H1 (cell line): ENCODE measurements around the gene ELMO1. TPM values are rescaled to one million over a fixed set of nuclear protein-coding genes. Genes with fewer than 3 reads are reported as not detected.

Experiments
- CTCF ChIA-PET: fragments of 300-600 bp; sonication (Branson Sonifier 250); formaldehyde crosslinking; loops from one replicate; lab custom pipeline; 2021; ENCODE audit not compliant: partially characterized antibody; lab: Charles Lee
- POLR2A ChIA-PET: fragments of 300-600 bp; sonication (Branson Sonifier 250); formaldehyde crosslinking; loops from one replicate; lab custom pipeline; 2021; ENCODE audit warnings: inconsistent platforms; ENCODE audit not compliant: partially characterized antibody; lab: Charles Lee
- DNase-seq, 2 experiments: peaks; one replicate each; pipeline versions ENCODE4 v3.0.0 to v3.0.0-alpha.2; 2010 to 2022; ENCODE audit warnings: low spot score in 2 of 2, low read depth in 1 of 2, mixed read lengths in 1 of 2
- FAIRE-seq: peaks from 2 replicates; lab custom pipeline; 2011; peaks lifted over from hg19 to GRCh38; lab: Jason Lieb, UNC
- H2AFZ ChIP-seq: 2 replicates; pipeline ENCODE4 v1.8.1; 2012; ENCODE audit warnings: low read length, inconsistent platforms
- H2AK5ac ChIP-seq: 2 replicates; pipeline ENCODE4 v1.6.1; 2013; ENCODE audit warnings: low read depth, low read length
- H2BK120ac ChIP-seq: replicated peaks from 2 replicates; pipeline ENCODE3; 2013; ENCODE audit warnings: low read depth, low read length, inconsistent platforms
- H2BK12ac ChIP-seq: 2 replicates; pipeline ENCODE4 v1.6.1; 2013; ENCODE audit warnings: low read depth, low read length
- H2BK15ac ChIP-seq: 2 replicates; pipeline ENCODE4 v1.6.1; 2013; ENCODE audit warnings: low read length
- H2BK20ac ChIP-seq: 2 replicates; pipeline ENCODE4 v1.6.1; 2013; ENCODE audit warnings: low read length
- H2BK5ac ChIP-seq: 2 replicates; pipeline ENCODE4 v1.6.1; 2013; ENCODE audit warnings: low read depth, low read length
- H3K14ac ChIP-seq: 2 replicates; pipeline ENCODE4 v1.6.1; 2013; ENCODE audit warnings: inconsistent platforms; ENCODE audit not compliant: insufficient read length
- H3K18ac ChIP-seq: 2 replicates; pipeline ENCODE4 v1.6.1; 2013; ENCODE audit warnings: low read length; ENCODE audit errors: extremely low read depth
- H3K23ac ChIP-seq: 2 replicates; pipeline ENCODE4 v1.6.1; 2013; ENCODE audit warnings: inconsistent platforms; ENCODE audit not compliant: insufficient read length
- H3K23me2 ChIP-seq: 2 replicates; pipeline ENCODE4 v1.6.1; 2013; ENCODE audit warnings: low read depth, low read length
- H3K27ac ChIP-seq: 2 replicates; pipeline ENCODE4 v1.6.1; 2011; ENCODE audit warnings: low read depth, low read length, inconsistent platforms
- H3K27me3 ChIP-seq, 4 experiments: replicated peaks in 1 of 4; 1 replicate in 1 of 4; 2 replicates in 3 of 4; pipeline versions ENCODE4 v1.6.1 to v1.8.1; 2011 to 2013; ENCODE audit warnings: low read length in 3 of 4, mild to moderate bottlenecking in 3 of 4, inconsistent platforms in 2 of 4, mixed read lengths in 2 of 4, moderate library complexity in 1 of 4; ENCODE audit not compliant: control insufficient read depth in 3 of 4, insufficient read depth in 3 of 4; ENCODE audit errors: extremely low read depth in 1 of 4
- H3K36me3 ChIP-seq, 4 experiments: 2 replicates each; pipeline versions ENCODE4 v1.6.1 to v1.8.1; 2011 to 2013; ENCODE audit warnings: mild to moderate bottlenecking in 4 of 4, low read length in 3 of 4, moderate library complexity in 2 of 4, control low read depth in 1 of 4, inconsistent platforms in 1 of 4; ENCODE audit not compliant: insufficient read depth in 4 of 4, control insufficient read depth in 2 of 4
- H3K4ac ChIP-seq: replicated peaks from 2 replicates; pipeline ENCODE3; 2013; ENCODE audit warnings: low read length, low read depth, mixed read lengths, inconsistent platforms; ENCODE audit not compliant: insufficient read length
- H3K4me1 ChIP-seq, 4 experiments: replicated peaks in 1 of 4; 1 replicate in 1 of 4; 2 replicates in 3 of 4; pipeline versions ENCODE4 v1.6.1 to v1.8.1; 2011 to 2013; ENCODE audit warnings: low read length in 3 of 4, inconsistent platforms in 2 of 4, mixed read lengths in 1 of 4; ENCODE audit not compliant: insufficient read depth in 4 of 4, control insufficient read depth in 3 of 4
- H3K4me2 ChIP-seq, 2 experiments: 2 replicates each; pipeline versions ENCODE4 v1.6.1 to v1.8.1; 2011 to 2013; ENCODE audit warnings: low read depth in 2 of 2, low read length in 2 of 2, control low read depth in 1 of 2, inconsistent platforms in 1 of 2, mild to moderate bottlenecking in 1 of 2; ENCODE audit not compliant: insufficient read depth in 1 of 2
- H3K4me3 ChIP-seq, 4 experiments: fragments of 200-600, 300-600 bp in 1 of 4; sonication (generic), shearing (Covaris generic), sonication (Bioruptor Twin) in 1 of 4; 2 replicates each; pipeline versions ENCODE4 v1.5.1 to v1.8.1; 2011 to 2016; ENCODE audit warnings: low read length in 4 of 4, low read depth in 3 of 4, control low read depth in 2 of 4, inconsistent platforms in 2 of 4, mild to moderate bottlenecking in 2 of 4, mixed read lengths in 1 of 4, moderate library complexity in 1 of 4; ENCODE audit not compliant: insufficient read depth in 2 of 4; ENCODE audit errors: extremely low read depth in 1 of 4
- H3K56ac ChIP-seq: replicated peaks from 2 replicates; pipeline ENCODE3; 2013; ENCODE audit warnings: low read depth, mild to moderate bottlenecking, mixed read lengths, low read length, inconsistent platforms; ENCODE audit not compliant: insufficient read length
- H3K79me1 ChIP-seq: 2 replicates; pipeline ENCODE4 v1.6.1; 2013; ENCODE audit warnings: low read depth, low read length, control low read depth
- H3K79me2 ChIP-seq, 2 experiments: 2 replicates each; pipeline versions ENCODE4 v1.6.1 to v1.8.1; 2012 to 2013; ENCODE audit warnings: low read length in 2 of 2, mild to moderate bottlenecking in 2 of 2, inconsistent platforms in 1 of 2; ENCODE audit not compliant: insufficient read depth in 2 of 2, control insufficient read depth in 1 of 2
- H3K9ac ChIP-seq, 4 experiments: replicated peaks in 1 of 4; 1 replicate in 1 of 4; 2 replicates in 3 of 4; pipeline versions ENCODE4 v1.6.1 to v1.8.1; 2011 to 2013; ENCODE audit warnings: low read depth in 3 of 4, low read length in 3 of 4, control low read depth in 2 of 4, mild to moderate bottlenecking in 2 of 4, moderate library complexity in 2 of 4, inconsistent platforms in 1 of 4; ENCODE audit errors: extremely low read depth in 1 of 4
- H3K9me3 ChIP-seq, 2 experiments: 2 replicates each; pipeline versions ENCODE4 v1.6.1 to v1.8.1; 2012 to 2013; ENCODE audit warnings: mild to moderate bottlenecking in 2 of 2, moderate library complexity in 2 of 2, control low read depth in 1 of 2, inconsistent platforms in 1 of 2, low read depth in 1 of 2, low read length in 1 of 2, mixed read lengths in 1 of 2; ENCODE audit not compliant: insufficient read depth in 2 of 2
- H4K20me1 ChIP-seq, 2 experiments: replicated peaks in 1 of 2; 2 replicates each; pipeline versions ENCODE3 to v1.8.1; 2011 to 2013; ENCODE audit warnings: inconsistent platforms in 2 of 2, low read length in 2 of 2, mild to moderate bottlenecking in 1 of 2; ENCODE audit not compliant: insufficient read depth in 2 of 2, control insufficient read depth in 1 of 2
- H4K5ac ChIP-seq: 2 replicates; pipeline ENCODE4 v1.6.1; 2013; ENCODE audit warnings: low read length, low read depth, mixed read lengths, inconsistent platforms; ENCODE audit not compliant: insufficient read length
- H4K8ac ChIP-seq: 2 replicates; pipeline ENCODE4 v1.8.0; 2013; ENCODE audit warnings: mild to moderate bottlenecking, moderate library complexity, low read length, inconsistent platforms; ENCODE audit not compliant: insufficient read depth; ENCODE audit errors: extremely low read depth
- H4K91ac ChIP-seq: replicated peaks from 2 replicates; pipeline ENCODE3; 2013; ENCODE audit warnings: low read length, mixed read lengths, inconsistent platforms; ENCODE audit not compliant: insufficient read length
- KDM5A ChIP-seq: fragments of 200-600 bp; IDR thresholded peaks from 2 replicates; pipeline ENCODE4 v1.7.1; 2012; ENCODE audit warnings: mild to moderate bottlenecking, low read length, inconsistent platforms, mixed read lengths
- WGBS, 2 experiments: shearing (Covaris generic) in 1 of 2; methylation state at CpG; one replicate each; pipeline versions ENCODE4 v1.1.6 to v1.1.7; 2013 to 2015; ENCODE audit warnings: low lambda C conversion rate in 2 of 2, mixed read lengths in 2 of 2, inconsistent platforms in 1 of 2, low coverage in 1 of 2, missing lambda C conversion rate in 1 of 2; ENCODE audit not compliant: insufficient replicate concordance in 2 of 2, insufficient coverage in 1 of 2, insufficient read length in 1 of 2; ENCODE audit errors: extremely low coverage in 1 of 2, missing lambda C conversion rate in 1 of 2; 5-methylcytosine and 5-hydroxymethylcytosine counted together
- polyA plus RNA-seq, 7 experiments: library from polyadenylated mRNA; depleted of rRNA in 3 of 7; stranded (reverse) in 5 of 7; unstranded in 2 of 7; fragments of >200 nt in 5 of 7; fragments of 200-250 nt in 2 of 7; gene quantifications; 1 replicate in 5 of 7; 2 replicates in 1 of 7; 4 replicates in 1 of 7; pipeline versions ENCODE4 v1.2.1 to v1.2.3, GENCODE V29; 2011 to 2013; ENCODE audit warnings: missing spikeins in 2 of 7, mixed read lengths in 2 of 7
- total RNA-seq: library from RNA; stranded (reverse); fragmentation: NEBNext Ultra II Directional; extraction: Animal tissue kit (Norgen Biotek cat#: 25700); gene quantifications from 2 replicates; pipeline ENCODE4 v1.2.1, GENCODE V29; 2021

ELMO1 gene
- total and polyA plus RNA-seq, 2 of the 8 experiments (the other 6 are each of a cell fraction or from before 2014, with no cell fraction given), result 18.4 to 21.0 TPM

- Histone ChIP-seq H4K5ac (no peak overlapping the region), H2BK5ac (no peak overlapping the region), H3K9me3 (no peaks in the 10 kb centered on the region), H4K20me1 (no peaks in the 10 kb centered on the region), H3K27me3 (no peaks in the 10 kb centered on the region; a peak in 1 of 7 replicates), H3K27ac (no peak overlapping the region), H3K23me2 (no peaks in the 10 kb centered on the region), H2AK5ac (no peak overlapping the region), H3K79me2 (no peaks in the 10 kb centered on the region), H3K4ac (no peak overlapping the region), H3K23ac (no peak overlapping the region), H3K56ac (no peak overlapping the region), H3K4me3 (no peak overlapping the region), H2BK15ac (no peak overlapping the region), H4K91ac (no peak overlapping the region), H3K4me2 (no peak overlapping the region), H2AFZ (no peak overlapping the region), H3K18ac (no peak overlapping the region), H2BK12ac (no peak overlapping the region), H3K79me1 (no peaks in the 10 kb centered on the region), H3K4me1 (peaks cover 2 to 13% (median 6%) of the 10 kb centered on the region in 4 experiments; a peak in 4 of 7 replicates), H2BK120ac (no peak overlapping the region), H3K14ac (no peak overlapping the region), H4K8ac (no peak overlapping the region), H2BK20ac (no peak overlapping the region), H3K36me3 (no peaks in the 10 kb centered on the region), H3K9ac (no peak overlapping the region)
- TF ChIP-seq KDM5A, result no peak
- POLR2A ChIA-PET, result no interaction called here
- CTCF ChIA-PET, result interaction anchor here (0.8 to 2.9 kb wide), 4 partner anchors 10 to 34 kb away, joined by 3 to 9 read pairs (median 6); partner anchors contain the start of gene ELMO1
- WGBS, 2 experiments, result 83% methylated on average over 3 of the region's 3 CpGs; no CpG with 5 or more reads in 1 of the 2 experiments
- DNase-seq, result no peak
- FAIRE-seq, result no peak
Measured at GRCh38 chr7:37483627-37484026, 35.0 kb upstream of the ELMO1 start.
